Adipocyte (in vitro differentiated cells): Measurements from ENCODE around the gene GPR179.

ENCODE experiments used
- DNase-seq: peaks from one replicate; pipeline ENCODE4 v3.0.0-alpha.2; 2015; ENCODE audit warnings: low read depth
- H3K27me3 ChIP-seq: replicated peaks from 2 replicates; pipeline ENCODE4 v1.7.0; 2013; ENCODE audit warnings: mild to moderate bottlenecking, low read length, moderate library complexity; ENCODE audit not compliant: control insufficient read depth, insufficient read depth
- H3K36me3 ChIP-seq: 2 replicates; pipeline ENCODE4 v1.7.0; 2013; ENCODE audit warnings: low read length, mild to moderate bottlenecking, moderate library complexity; ENCODE audit not compliant: control insufficient read depth, insufficient read depth, severe bottlenecking
- H3K4me1 ChIP-seq: 2 replicates; pipeline ENCODE4 v1.7.0; 2013; ENCODE audit warnings: mild to moderate bottlenecking, low read length, moderate library complexity; ENCODE audit not compliant: control insufficient read depth, insufficient read depth
- H3K4me3 ChIP-seq: 2 replicates; pipeline ENCODE4 v1.7.0; 2013; ENCODE audit warnings: mild to moderate bottlenecking, low read length, moderate library complexity
- H3K9ac ChIP-seq: 2 replicates; pipeline ENCODE4 v1.7.0; 2013; ENCODE audit warnings: mild to moderate bottlenecking, low read length, moderate library complexity
- H3K9me3 ChIP-seq: 2 replicates; pipeline ENCODE4 v1.7.0; 2013; ENCODE audit warnings: mild to moderate bottlenecking, low read length, moderate library complexity; ENCODE audit not compliant: control insufficient read depth

GPR179 gene

GRCh38 chr17:38343608-38344419 is at the start of gene GPR179:
GPR179 (minus strand) TSS chr17:38343956; CDS start chr17:38343789, 167 bp downstream.
- H3K27me3 ChIP-seq, result peaks cover 30% of the 10 kb centered on the region
- no peak within 1 kb of the TSS for H3K9ac ChIP-seq
- H3K4me3 ChIP-seq, result no peak within 1 kb of the TSS
- DNase-seq, result no peak
- no peaks in the 10 kb centered on the region for H3K36me3 ChIP-seq
- no peaks in the 10 kb centered on the region for H3K4me1 ChIP-seq
- no peaks in the 10 kb centered on the region for H3K9me3 ChIP-seq

- H3K4me1 ChIP-seq, result no peaks in the 10 kb centered on the region
- no peak for DNase-seq
- peaks cover 40% of the 10 kb centered on the region for H3K36me3 ChIP-seq
- no peak overlapping the region for H3K9ac ChIP-seq
- no peak overlapping the region for H3K4me3 ChIP-seq
- no peaks in the 10 kb centered on the region for H3K9me3 ChIP-seq
- no peaks in the 10 kb centered on the region for H3K27me3 ChIP-seq
These were observed 35.7 kb upstream of the GPR179 start for GRCh38 chr17:38379448-38379847.

- H3K9ac ChIP-seq, result no peak overlapping the region
- no peaks in the 10 kb centered on the region for H3K27me3 ChIP-seq
- no peaks in the 10 kb centered on the region for H3K9me3 ChIP-seq
- H3K36me3 ChIP-seq, result peaks cover 69% of the 10 kb centered on the region
- no peak for DNase-seq
- H3K4me3 ChIP-seq, result no peak overlapping the region
- H3K4me1 ChIP-seq, result no peaks in the 10 kb centered on the region
These were observed 25.5 kb upstream of the GPR179 start for GRCh38 chr17:38369124-38369886.

GRCh38 chr17:38364741-38365140 is 21.0 kb upstream of the GPR179 start:
- Histone ChIP-seq H3K36me3 (peaks cover 52% of the 10 kb centered on the region), H3K4me3 (no peak overlapping the region), H3K9me3 (no peaks in the 10 kb centered on the region), H3K27me3 (no peaks in the 10 kb centered on the region), H3K4me1 (peaks cover 4% of the 10 kb centered on the region), H3K9ac (no peak overlapping the region)
- no peak for DNase-seq

- H3K4me1 ChIP-seq, result peaks cover 17% of the 10 kb centered on the region
- H3K9me3 ChIP-seq, result no peaks in the 10 kb centered on the region
- peaks cover 37% of the 10 kb centered on the region for H3K36me3 ChIP-seq
- H3K27me3 ChIP-seq, result no peaks in the 10 kb centered on the region
- no peak overlapping the region for H3K9ac ChIP-seq
- no peak for DNase-seq
- H3K4me3 ChIP-seq, result no peak overlapping the region
These were observed 19.3 kb upstream of the GPR179 start for GRCh38 chr17:38363016-38363415.

GRCh38 chr17:38361694-38362465 is 18.1 kb upstream of the GPR179 start:
- H3K36me3 ChIP-seq, result peaks cover 26% of the 10 kb centered on the region
- H3K4me1 ChIP-seq, result peaks cover 25% of the 10 kb centered on the region
- peak; percentile 58 for DNase-seq
- H3K9ac ChIP-seq, result no peak overlapping the region
- no peaks in the 10 kb centered on the region for H3K27me3 ChIP-seq
- no peaks in the 10 kb centered on the region for H3K9me3 ChIP-seq
- H3K4me3 ChIP-seq, result no peak overlapping the region

GRCh38 chr17:38358586-38359513 is 15.1 kb upstream of the GPR179 start:
- no peak overlapping the region for H3K4me3 ChIP-seq
- no peaks in the 10 kb centered on the region for H3K27me3 ChIP-seq

GRCh38 chr17:38357486-38358123 is 13.8 kb upstream of the GPR179 start:
- H3K4me3 ChIP-seq, result no peak overlapping the region
- no peaks in the 10 kb centered on the region for H3K27me3 ChIP-seq
- H3K9ac ChIP-seq, result no peak overlapping the region
- H3K36me3 ChIP-seq, result peaks cover 8% of the 10 kb centered on the region
- peaks cover 47% of the 10 kb centered on the region for H3K4me1 ChIP-seq
- no peaks in the 10 kb centered on the region for H3K9me3 ChIP-seq
- DNase-seq, result peak; percentile 20

More at GRCh38 chr17:38358586-38359513, 15.1 kb upstream of the GPR179 start:
- Histone ChIP-seq H3K36me3 (peaks cover 8% of the 10 kb centered on the region), H3K4me1 (peaks cover 39% of the 10 kb centered on the region), H3K9ac (no peak overlapping the region), H3K9me3 (no peaks in the 10 kb centered on the region)
- DNase-seq, result peak; percentile 20

GRCh38 chr17:38355251-38355650 is 11.5 kb upstream of the GPR179 start:
- no peaks in the 10 kb centered on the region for H3K9me3 ChIP-seq
- peaks cover 47% of the 10 kb centered on the region for H3K4me1 ChIP-seq
- H3K27me3 ChIP-seq, result no peaks in the 10 kb centered on the region
- H3K36me3 ChIP-seq, result no peaks in the 10 kb centered on the region
- no peak overlapping the region for H3K9ac ChIP-seq
- no peak for DNase-seq
- H3K4me3 ChIP-seq, result no peak overlapping the region

GRCh38 chr17:38354466-38354865 is 10.7 kb upstream of the GPR179 start:
- Histone ChIP-seq H3K9me3 (no peaks in the 10 kb centered on the region), H3K4me3 (peak overlapping the region; percentile 87), H3K4me1 (peaks cover 47% of the 10 kb centered on the region), H3K36me3 (no peaks in the 10 kb centered on the region), H3K9ac (no peak overlapping the region), H3K27me3 (no peaks in the 10 kb centered on the region)
- no peak for DNase-seq
